A549 treated with dexamethasone at 1 μM for 4 hours (cell line): ENCODE data around the gene SNX32. TPM values are rescaled to one million over a fixed set of nuclear protein-coding genes. Genes with fewer than 3 reads are reported as not detected.

Source experiments
- total RNA-seq: library from RNA; stranded (reverse); fragments of 200-300 nt; extraction: Qiagen RNA extraction; gene quantifications from 5 replicates; pipeline ENCODE4 v1.2.3, GENCODE V29; 2022

Gene SNX32
- 0.03 to 0.08 TPM (median 0.04 TPM) in 3 of 5 replicates, not detected in the others for total RNA-seq

GRCh38 chr11:65833297-65834030 is at the start of gene SNX32:
Gene SNX32 (plus strand): TSS chr11:65833963. CDS start chr11:65834066, 103 bp downstream.

DNA sequence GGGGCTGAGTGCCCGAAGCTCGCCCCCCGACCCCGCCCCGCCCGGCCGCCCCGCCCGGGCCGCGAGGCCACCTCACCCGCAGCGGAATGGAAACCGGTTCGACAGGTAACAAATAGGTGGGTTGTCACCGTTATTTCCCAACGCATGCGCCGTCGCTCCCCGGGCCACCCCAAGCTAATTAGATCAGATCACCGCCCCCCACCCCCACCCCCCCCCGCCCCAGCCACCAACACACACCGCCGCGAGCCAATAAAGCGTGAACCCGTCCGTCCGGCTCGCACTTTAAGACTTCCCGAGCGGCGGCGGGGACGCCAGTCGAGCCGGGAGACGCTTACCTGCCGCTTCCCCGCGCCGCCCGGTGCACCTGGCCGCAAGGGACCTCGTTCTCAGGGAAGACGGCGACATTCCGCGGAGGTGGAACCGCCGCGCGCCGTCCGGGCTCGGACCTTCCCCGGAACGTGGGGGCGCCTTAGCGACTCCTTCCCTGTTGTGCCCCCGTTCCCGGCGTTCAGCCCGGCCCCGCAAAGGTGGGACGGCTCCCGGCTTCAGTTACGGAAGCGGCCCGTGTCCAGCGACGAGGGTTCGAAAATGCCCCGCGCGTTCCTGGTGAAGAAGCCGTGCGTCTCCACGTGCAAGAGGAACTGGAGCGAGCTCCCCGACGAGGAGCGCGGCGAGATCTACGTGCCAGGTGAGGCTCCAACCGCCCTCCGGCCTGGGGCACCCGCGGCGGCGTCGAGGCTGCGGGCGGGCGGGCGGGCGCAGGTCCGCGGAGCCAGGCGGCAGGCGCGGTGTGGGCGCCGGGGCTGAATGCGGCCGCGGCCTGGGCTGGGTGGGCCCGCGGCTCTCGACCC is 46.8 kb upstream of the SNX32 start, which contains the start of gene OVOL1:
OVOL1 (plus strand) TSS at position 278 of the 851 bp plus-strand sequence; CDS start at position 589, 311 bp downstream.

GRCh38 chr11:65857853-65858680 is 24.3 kb downstream of the SNX32 start, which contains the start of gene CFL1:
Gene CFL1 (minus strand): TSS chr11:65858180. CDS start chr11:65858099, 81 bp downstream.

DNA sequence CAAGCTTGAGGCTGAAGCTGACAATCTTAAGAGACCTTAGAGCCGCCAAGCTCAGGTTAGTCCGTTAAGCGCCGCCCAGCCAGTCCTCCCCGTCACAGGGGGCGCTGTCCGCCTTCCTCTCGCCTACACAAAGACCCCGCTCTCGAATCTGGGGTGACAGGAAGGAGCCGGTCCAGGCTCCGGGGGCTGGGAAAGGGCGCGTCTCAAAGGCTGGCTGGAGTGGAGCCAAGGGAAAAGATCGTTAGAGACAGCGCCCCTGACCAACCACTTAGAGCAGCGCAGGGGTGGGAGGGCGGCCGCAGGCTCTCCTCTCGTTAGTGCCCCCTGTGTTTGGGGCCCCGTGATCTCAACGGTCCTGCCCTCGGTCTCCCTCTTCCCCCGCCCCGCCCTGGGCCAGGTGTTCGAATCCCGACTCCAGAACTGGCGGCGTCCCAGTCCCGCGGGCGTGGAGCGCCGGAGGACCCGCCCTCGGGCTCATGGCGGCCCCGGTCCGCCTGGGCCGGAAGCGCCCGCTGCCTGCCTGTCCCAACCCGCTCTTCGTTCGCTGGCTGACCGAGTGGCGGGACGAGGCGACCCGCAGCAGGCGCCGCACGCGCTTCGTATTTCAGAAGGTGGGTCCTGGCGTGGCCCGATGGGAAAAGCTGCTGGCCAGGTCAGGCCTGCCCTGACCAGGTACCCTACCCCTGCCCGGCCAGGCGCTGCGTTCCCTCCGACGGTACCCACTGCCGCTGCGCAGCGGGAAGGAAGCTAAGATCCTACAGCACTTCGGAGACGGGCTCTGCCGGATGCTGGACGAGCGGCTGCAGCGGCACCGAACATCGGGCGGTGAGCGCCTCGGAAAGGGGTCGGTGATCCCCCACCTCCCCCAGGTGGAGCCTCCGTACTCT is 26.8 kb downstream of the SNX32 start, which contains the start of gene MUS81:
MUS81 (plus strand) TSS at position 156 of the 887 bp plus-strand sequence; CDS start at position 477, 321 bp downstream.

DNA sequence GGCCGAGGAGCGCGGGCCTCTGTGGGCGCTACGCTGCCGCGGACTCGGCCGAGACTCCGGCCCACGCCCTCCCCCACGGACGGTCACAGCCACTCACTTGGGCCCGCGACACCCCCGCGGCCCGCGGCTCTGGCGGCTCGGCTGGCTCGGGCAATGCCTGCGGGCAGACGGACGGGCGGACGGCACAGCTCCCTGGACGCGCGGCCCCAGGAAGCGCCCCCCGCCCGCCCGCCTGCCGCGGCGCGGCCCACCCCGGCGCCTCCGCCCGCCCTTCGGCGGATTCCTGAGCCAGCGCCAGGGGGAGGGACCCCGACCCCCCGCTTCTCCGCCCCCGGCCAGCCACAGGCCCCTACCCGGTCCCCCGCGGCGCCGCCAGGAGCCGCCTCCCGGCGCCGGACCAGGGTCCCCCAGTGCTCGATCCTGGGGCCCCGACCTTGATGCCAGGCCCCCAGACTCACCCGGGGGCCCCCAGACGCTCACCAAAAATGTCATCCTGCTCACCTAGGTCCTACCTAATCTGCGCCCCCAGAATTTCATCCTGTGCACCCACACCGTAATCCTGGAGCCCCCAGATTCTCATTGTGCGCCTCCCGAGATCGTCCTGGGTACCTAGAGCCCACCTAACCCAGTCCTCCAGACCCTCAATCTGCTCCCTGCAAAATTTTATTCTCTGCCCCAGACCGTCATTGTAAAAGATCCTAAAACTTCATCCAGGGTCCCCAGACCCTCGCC is 39.0 kb downstream of the SNX32 start, which contains the start of gene EFEMP2:
EFEMP2 (minus strand) TSS at position 215 of the 732 bp plus-strand sequence. CDS start 446 bp downstream, outside the sequence.

DNA sequence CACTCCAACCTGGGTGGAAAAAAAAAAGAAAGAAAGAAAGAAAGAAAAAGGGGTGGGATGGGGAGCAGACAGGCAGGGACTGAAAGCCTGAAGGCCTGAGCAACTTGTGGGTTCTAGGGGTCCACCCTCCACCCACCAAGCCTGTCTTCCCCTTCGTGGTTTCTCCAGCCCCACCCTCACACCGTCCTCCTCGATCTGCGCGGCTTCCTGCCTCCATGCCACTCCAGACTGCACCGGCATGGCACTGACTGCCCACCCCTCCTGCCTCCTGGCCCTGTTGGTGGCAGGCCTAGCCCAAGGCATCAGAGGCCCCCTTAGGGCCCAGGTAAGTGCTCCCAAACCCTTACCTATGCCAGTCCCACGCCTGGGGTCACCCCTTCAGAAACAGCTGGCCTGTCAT is 45.9 kb downstream of the SNX32 start, which contains the start of gene CTSW:
CTSW (plus strand) TSS at position 221 of the 400 bp plus-strand sequence; CDS start at position 239, 18 bp downstream.

DNA sequence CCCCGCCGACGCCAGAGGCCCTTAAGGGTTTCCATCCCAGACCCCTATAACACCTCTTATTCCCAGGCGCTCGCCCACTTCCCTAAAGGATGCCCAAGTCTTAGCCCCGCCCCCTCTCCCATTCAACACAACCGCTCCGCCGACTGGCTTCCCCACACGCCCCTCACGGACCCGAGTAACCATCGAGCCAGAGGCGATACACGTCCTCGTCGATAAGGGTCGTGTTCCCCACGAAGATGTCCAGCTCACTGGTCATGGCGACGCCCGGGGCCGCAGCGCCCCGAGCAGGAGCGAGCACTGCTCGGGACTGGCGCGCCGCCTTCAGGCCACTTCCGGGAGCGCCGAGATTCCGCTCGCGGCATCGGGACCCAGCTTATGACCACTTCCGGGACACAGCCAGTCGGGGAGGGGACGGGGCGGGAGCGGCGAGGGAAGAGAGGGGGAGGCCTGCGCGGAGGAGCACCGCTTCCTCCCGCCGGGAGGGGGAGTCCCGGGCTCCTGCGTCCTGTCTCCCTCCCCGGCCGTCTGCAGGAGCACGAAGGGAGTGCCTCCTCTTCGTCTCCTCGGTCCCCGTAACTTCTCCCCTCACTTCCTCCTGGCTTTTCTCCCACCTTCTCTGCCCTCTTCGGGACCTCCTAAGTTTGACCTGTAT is 54.5 kb downstream of the SNX32 start, which contains the start of gene FIBP:
FIBP (minus strand) TSS at position 309 of the 652 bp plus-strand sequence; CDS start at position 256, 53 bp downstream.

GRCh38 chr11:65890324-65891218 is 56.8 kb downstream of the SNX32 start, which contains the start of gene CCDC85B:
Gene CCDC85B (plus strand): TSS chr11:65890673. CDS start chr11:65890784, 111 bp downstream.

DNA sequence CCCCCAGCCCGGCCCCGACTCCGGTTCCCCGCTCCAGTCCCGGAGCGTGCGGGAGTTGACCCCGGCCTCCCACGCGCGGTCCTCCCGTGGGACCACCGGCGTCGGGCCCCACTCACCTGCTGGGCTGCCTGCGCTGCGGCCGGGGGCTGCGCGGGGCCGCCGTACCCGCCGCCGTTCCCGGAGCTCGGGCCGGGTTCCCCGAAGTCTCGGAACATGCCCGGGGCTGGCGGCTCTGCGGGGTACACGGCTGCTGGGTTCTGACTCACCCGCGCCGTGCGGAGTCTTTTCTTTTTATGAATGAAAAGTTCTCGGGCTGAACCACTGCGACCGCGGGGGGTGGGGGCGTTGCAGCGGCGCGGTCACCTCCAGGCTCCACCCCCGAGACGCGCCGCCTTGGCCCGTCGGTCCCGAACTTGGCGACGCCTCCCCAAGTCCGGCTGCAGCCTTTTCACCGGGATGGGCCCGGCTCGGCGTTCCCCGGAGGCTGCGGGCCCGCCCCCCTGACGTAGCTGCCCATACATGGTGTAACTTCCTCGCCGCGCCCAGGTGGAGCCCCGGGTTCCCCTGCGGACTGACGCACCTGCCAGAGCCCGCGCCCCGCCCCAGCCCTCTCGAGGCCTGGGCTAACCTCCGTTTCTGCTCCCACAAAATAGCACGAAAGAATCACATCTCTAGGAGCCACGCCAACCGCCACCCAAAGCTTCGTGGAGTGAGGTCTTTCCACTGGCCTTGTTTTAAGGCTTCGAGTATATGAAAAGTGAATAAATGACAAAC is 66.5 kb downstream of the SNX32 start, which contains the start of gene FOSL1:
FOSL1 (minus strand) TSS at position 264 of the 774 bp plus-strand sequence; CDS start at position 215, 49 bp downstream.

Other genes with a start within 250 kb of the SNX32 start
- gene KCNK7, start 238.2 kb upstream of the SNX32 start, total RNA-seq = 0.21 to 0.59 TPM (median 0.45 TPM) in 5 replicates
- 39.9 to 50.8 TPM (median 46.4 TPM) in 5 replicates for gene MAP3K11, start 219.7 kb upstream of the SNX32 start, total RNA-seq
- gene PCNX3, start 218.2 kb upstream of the SNX32 start, total RNA-seq = 22.5 to 37.8 TPM (median 36.0 TPM) in 5 replicates
- 9.4 to 16.4 TPM (median 15.6 TPM) in 5 replicates for gene SIPA1, start 195.9 kb upstream of the SNX32 start, total RNA-seq
- gene RELA, start 171.0 kb upstream of the SNX32 start, total RNA-seq = 58.7 to 77.6 TPM (median 77.2 TPM) in 5 replicates
- gene KAT5, start 121.7 kb upstream of the SNX32 start, total RNA-seq = 43.0 to 54.7 TPM (median 52.9 TPM) in 5 replicates
- gene RNASEH2C, start 113.2 kb upstream of the SNX32 start, total RNA-seq = 22.8 to 46.0 TPM (median 44.1 TPM) in 5 replicates
- gene AP5B1, start 53.0 kb upstream of the SNX32 start, total RNA-seq = 7.5 to 12.1 TPM (median 10.0 TPM) in 5 replicates
- 0.05 to 0.12 TPM (median 0.08 TPM) in 5 replicates for gene OVOL1, start 46.9 kb upstream of the SNX32 start, total RNA-seq
- 2,038 to 2,379 TPM (median 2,208 TPM) in 5 replicates for gene CFL1, start 24.2 kb downstream of the SNX32 start, total RNA-seq
- 22.6 to 34.8 TPM (median 32.1 TPM) in 5 replicates for gene MUS81, start 26.5 kb downstream of the SNX32 start, total RNA-seq
- gene EFEMP2, start 38.8 kb downstream of the SNX32 start, total RNA-seq = 0.21 to 1.0 TPM (median 0.78 TPM) in 5 replicates
- gene CTSW, start 45.9 kb downstream of the SNX32 start, total RNA-seq = 0.07 to 0.15 TPM in 2 of 5 replicates, not detected in the others
- 68.8 to 91.4 TPM (median 86.2 TPM) in 5 replicates for gene FIBP, start 54.5 kb downstream of the SNX32 start, total RNA-seq
- gene CCDC85B, start 56.7 kb downstream of the SNX32 start, total RNA-seq = 20.6 to 40.4 TPM (median 35.5 TPM) in 5 replicates
- gene FOSL1, start 66.4 kb downstream of the SNX32 start, total RNA-seq = 101 to 162 TPM (median 128 TPM) in 5 replicates
- gene C11orf68, start 85.1 kb downstream of the SNX32 start, total RNA-seq = 27.5 to 41.8 TPM (median 38.7 TPM) in 5 replicates
- 168 to 287 TPM (median 230 TPM) in 5 replicates for gene DRAP1, start 85.5 kb downstream of the SNX32 start, total RNA-seq
- not detected in 5 replicates for gene TSGA10IP, start 111.5 kb downstream of the SNX32 start, total RNA-seq
- 46.1 to 70.0 TPM (median 66.5 TPM) in 5 replicates for gene SART1, start 127.8 kb downstream of the SNX32 start, total RNA-seq
- 39.5 to 47.3 TPM (median 42.0 TPM) in 5 replicates for gene EIF1AD, start 168.2 kb downstream of the SNX32 start, total RNA-seq
- 383 to 500 TPM (median 463 TPM) in 5 replicates for gene BANF1, start 168.5 kb downstream of the SNX32 start, total RNA-seq
- not detected in 5 replicates for gene CST6, start 178.0 kb downstream of the SNX32 start, total RNA-seq
- 0.61 to 0.99 TPM (median 0.95 TPM) in 5 replicates for gene CATSPER1, start 192.5 kb downstream of the SNX32 start, total RNA-seq
- not detected in 5 replicates for gene GAL3ST3, start 215.2 kb downstream of the SNX32 start, total RNA-seq
- 175 to 193 TPM (median 190 TPM) in 5 replicates for gene SF3B2, start 218.4 kb downstream of the SNX32 start, total RNA-seq
- 61.9 to 105 TPM (median 92.3 TPM) in 5 replicates for gene PACS1, start 236.3 kb downstream of the SNX32 start, total RNA-seq